ENCODE measurements around the gene CCDC171.

DNA sequence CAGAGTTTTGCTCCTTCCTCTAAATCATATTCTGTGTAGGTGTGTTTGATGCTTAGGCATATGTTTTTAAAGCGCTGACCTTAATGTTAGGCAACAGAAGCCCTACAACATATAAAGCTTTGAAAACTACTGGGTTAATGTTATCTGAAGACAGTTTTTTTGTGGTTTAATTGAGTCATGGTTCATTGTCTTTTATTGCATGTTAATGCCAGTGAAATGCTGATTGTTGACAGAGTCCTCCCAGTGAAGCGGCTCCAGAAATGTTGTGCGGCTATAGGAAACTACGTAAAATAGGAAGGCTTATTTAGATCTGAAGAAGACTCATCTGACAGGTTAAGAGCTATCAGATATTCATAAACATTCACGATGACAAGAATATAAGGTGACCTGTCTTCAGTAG, 424.6 kb downstream of the CCDC171 start:
- TF ChIP-seq EZH2 (IDR thresholded peaks at IDR 0.05): no peak
- TF ChIP-seq POLR2AphosphoS5 (IDR thresholded peaks at IDR 0.05; ENCODE audit: borderline replicate concordance, low read depth, low read length): no peak

All from SK-N-MC (cell line).